SH-SY5Y (cell line): ENCODE measurements around the gene TSHZ3.

Source experiments
- GATA2 ChIP-seq: IDR thresholded peaks from 2 replicates; pipeline ENCODE4 v1.6.1; 2011; ENCODE audit warnings: mild to moderate bottlenecking, low read depth, low read length
- GATA3 ChIP-seq: IDR thresholded peaks from 2 replicates; pipeline ENCODE4 v1.6.1; 2011; ENCODE audit warnings: low read depth, mild to moderate bottlenecking, low read length, moderate library complexity

TSHZ3 gene

DNA sequence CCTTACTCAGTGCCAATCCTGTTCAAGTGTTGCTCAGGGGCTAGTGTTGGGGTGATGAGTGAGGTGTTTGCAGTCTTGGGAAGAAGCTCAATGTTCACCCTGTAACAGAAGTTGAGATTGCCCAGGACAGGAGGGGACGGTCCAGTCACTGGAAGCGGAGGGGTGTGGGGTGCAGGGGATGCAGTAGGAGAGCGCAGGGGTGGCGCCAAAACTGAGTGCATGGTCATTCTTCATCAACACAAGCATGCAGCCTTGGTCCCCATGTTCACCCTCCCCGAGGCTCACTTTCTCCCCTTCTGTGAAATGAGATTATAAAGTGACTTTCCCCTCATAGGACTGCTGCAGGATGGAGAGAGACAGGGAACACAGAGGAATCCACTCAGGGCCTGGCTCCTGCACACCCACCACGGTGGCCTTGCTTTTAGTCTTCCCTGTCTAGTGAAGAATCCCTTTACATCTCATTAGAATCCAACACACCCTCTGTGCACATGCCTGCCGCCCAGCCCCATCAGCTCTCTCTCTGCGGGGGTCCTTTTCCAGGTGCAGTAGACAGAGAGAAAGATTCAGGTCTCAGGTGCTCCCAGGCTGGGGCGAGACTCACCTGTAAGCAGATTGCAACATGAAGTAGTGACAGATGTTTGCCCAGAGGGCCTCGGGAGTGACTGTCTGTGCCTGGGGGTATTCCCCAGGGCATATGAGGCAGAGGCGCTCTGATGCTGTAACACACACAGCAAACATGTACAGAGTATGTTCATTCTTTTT is 93.2 kb downstream of the TSHZ3 start:
- no peak for TF ChIP-seq GATA3
- no peak for TF ChIP-seq GATA2

DNA sequence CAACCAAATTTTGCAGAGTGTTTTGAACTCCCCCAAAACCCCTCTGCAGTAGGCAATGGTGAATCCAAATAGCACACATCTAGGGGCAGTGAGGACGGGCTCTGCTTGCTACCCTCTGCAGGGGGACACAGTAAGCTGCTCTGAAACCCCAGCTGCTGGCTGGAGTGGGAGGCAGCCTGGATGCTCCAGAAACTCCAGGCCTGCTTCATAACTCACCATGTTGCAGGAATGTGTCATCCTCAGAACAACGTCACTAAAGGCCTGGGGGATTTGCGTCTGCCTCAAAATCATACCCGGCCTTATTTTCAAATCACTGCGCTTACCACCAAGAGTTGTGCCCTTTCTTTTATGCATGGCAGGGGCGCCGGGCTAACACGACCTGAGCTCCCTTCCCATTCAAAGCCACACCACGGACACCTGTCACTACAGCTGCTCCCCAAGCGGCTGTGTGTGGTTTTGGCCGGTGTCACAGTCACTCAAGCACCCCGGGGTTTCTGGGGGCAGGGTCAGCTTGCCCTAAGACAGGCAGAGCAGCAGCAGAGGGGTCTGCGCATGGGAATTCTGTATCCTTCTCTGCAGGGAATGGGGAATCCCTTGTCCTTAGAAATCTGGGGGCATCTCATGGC is 93.9 kb downstream of the TSHZ3 start:
- no peak for TF ChIP-seq GATA3

DNA sequence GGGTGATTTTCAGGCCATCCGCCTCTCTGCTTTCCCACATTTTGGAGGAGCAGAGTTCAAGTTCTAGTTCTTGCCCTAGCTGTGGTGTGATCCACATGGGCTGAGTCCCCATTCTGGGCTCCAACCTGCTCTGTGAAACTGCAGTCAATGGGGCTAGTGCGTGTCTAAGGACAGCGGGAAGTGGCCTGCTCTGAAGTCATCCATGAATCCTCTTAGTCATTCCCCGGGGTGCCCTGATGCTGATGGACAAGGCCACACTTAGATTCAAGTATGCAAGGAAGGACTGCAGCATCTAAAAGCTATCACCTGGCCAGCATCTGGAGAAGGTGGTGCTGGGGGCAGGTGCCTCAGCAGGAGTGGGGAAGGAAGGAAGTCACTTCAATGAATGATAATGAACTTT is 94.6 kb downstream of the TSHZ3 start:
- TF ChIP-seq GATA2 (no peak), GATA3 (no peak)

DNA sequence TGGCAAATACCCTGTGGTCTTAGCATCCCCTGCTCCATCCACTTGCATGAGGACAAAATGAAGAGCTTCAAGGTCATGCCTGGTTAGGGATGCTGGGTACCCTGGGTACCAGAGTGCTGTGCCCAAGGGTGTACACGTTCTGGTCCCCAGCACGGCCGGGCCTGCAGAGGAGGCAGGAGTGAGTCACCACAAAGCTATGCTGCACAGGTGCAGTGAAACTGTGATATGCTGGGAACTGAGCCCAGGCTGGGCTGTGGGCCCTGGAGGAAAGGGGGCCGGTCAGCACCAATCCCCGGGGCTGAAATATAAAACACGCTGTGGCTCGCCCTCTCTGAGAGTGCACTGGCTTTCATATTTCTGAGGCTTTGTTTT is 95.1 kb downstream of the TSHZ3 start:
- TF ChIP-seq GATA2 (no peak), GATA3 (no peak)

DNA sequence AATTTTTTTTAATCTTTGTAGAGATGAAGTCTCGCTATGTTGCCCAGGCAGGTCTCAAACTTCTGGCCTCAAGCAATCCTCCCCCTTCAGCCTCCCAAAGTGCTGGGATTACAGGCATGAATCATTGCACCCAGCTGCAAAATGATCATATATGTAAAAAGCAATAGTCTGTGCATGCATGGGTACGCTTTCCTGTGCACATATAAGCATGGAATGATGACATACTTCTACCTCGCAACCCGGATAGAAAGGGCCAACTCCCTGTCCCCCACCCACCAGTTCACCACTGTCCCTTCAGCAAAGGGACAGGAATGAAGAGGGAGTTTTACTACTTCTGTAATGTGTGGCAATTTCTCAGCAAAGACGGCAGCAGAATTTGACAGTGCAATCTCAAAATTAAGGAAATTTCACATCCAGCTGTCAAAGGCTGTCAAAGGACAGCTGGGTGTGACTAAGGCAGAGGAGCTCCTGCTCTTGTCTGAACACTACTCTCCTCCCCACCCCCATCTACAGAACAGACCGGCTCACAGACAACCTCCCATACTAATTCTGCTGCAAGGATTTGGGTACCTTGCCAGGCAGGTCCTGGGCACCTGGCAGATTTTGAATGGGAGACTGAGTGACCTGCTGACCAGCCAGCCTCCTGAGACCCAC is 95.6 kb downstream of the TSHZ3 start:
- no peak for TF ChIP-seq GATA2
- TF ChIP-seq GATA3: no peak

DNA sequence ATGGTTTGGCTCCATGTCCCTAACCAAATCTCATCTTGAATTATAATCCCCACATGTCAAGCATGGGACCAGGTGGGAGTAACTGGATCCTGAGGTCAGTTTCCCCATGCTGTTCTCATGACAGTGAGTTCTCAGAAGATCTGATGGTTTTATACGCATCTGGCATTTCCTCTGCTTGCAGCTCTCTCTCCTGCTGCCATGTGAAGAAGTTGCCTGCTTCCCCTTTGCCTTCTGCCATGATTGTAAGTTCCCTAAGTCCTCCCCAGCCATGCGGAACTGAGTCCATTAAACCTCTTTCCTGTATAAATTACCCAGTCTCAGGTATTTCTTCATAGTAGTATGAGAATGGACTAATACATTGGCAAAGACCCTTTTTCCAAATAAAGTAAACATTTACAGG is 96.8 kb downstream of the TSHZ3 start:
- TF ChIP-seq GATA3: no peak
- no peak for TF ChIP-seq GATA2

DNA sequence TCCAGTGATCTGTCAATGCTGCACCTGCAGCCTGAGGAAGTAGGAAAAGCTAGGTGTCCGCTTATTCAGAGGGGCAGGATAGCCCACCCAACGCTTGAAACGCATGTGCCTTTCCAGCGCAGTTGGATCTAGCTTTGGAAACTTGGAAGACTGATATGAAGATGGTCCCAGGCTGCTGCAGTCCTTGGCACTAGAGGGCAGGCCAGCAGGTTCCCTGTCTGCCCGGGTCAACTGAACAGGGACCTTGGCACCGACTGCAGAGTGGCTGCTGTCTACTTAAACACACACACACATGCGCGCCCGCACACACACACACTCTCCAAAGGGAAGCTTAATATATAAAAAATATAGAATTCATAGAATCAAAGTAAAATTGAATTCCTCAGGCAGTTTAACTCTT is 100.0 kb downstream of the TSHZ3 start:
- TF ChIP-seq GATA2 (no peak), GATA3 (no peak)

DNA sequence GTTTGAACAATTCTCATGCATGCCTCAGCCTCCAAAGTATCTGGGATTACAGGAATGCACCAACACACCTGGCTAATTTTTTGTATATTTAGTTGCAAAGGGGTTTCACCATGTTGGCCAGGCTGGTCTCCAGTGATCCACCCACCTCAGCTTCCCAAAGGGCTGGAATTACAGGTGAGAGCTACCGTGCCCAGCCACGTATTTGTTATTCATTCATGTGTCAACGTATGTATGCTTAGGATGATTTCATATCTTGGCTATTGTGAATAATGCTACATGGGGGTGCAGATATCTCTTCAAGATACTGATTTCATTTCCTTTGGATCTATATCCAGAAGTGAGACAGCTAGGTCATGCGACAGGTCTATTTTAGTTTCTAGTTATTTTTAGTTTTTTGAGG is 113.4 kb downstream of the TSHZ3 start:
- TF ChIP-seq GATA2 (no peak), GATA3 (no peak)

DNA sequence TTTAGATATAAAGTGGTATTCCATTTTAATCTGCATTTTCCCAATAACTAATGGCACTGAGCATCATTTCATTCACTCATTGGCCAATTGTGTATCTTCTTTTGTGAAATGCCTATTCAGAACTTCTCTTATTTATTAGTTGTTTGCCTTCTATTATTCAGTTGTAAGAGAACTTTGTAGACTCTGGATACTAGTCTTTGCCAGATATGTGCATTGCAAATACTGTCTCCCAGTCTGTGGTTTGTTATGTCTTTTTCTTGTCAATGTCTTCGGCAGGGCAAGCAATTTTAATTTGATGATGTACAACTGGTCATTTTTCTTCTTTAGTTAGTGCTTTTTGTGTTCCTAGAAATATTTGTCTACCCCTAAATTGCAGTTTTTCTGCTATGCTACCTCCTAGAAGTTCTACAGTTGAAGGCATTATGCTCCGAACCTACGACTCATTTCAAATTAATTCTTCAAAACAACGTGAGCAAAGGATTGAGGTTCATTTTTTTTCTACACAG is 115.9 kb downstream of the TSHZ3 start:
- TF ChIP-seq GATA2 (no peak), GATA3 (no peak)

DNA sequence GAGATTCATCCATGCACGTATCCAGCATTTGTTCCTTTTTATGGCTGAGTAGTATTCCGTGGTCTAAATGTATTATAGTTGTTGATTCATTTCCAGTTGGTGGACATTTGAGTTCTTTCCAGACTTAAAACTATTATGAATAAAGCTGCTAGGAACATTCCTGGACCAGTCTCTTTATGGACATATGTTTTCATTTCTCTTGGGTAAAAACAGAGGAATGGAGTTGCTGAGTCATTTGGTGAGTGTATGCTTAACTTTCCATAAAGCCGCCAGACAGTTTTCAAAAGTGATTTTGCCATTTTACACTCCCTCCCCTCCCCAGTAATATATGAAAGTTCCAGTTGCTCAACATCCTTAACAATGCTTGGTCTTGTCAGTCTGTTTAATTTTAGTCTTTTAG is 116.4 kb downstream of the TSHZ3 start:
- no peak for TF ChIP-seq GATA2
- TF ChIP-seq GATA3: no peak

DNA sequence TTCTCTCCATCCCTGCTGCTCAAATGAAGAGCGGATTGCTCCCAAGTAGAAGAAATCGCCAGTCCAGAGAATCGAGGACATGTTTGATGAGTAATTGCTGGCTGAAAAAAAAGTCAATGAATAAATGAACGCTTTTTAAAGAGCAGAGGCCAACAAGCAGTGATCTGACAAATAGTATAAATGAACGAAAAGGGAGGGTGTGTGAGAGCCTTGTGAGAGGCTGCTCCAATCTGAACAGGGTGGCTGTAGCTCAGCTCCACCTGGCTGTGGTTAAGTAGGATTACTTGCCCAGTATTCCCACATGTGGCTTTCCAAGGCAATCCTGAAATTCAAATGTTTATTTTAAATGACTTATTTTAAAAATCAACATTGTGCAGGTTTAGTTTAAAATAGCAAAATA is 117.1 kb downstream of the TSHZ3 start:
- TF ChIP-seq GATA2 (no peak), GATA3 (no peak)

DNA sequence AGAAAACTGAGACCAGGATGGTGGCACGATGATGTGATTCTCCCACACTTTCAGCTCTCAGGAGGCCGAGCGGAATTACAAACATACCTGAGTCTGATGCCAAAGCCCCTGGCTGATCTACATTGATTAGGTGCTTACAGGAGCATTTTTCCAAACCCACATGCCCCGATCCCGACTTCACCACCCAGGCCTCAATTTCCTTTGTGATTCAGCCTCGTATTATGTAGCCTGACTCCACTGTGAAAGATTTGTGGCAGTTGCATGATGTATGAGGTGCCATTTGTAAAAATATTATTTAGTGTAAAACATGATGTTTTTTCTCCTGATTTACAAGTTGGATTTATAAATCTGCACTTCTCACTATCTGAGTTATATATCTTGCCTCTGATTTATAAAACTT is 118.0 kb downstream of the TSHZ3 start:
- TF ChIP-seq GATA2 (no peak), GATA3 (no peak)

DNA sequence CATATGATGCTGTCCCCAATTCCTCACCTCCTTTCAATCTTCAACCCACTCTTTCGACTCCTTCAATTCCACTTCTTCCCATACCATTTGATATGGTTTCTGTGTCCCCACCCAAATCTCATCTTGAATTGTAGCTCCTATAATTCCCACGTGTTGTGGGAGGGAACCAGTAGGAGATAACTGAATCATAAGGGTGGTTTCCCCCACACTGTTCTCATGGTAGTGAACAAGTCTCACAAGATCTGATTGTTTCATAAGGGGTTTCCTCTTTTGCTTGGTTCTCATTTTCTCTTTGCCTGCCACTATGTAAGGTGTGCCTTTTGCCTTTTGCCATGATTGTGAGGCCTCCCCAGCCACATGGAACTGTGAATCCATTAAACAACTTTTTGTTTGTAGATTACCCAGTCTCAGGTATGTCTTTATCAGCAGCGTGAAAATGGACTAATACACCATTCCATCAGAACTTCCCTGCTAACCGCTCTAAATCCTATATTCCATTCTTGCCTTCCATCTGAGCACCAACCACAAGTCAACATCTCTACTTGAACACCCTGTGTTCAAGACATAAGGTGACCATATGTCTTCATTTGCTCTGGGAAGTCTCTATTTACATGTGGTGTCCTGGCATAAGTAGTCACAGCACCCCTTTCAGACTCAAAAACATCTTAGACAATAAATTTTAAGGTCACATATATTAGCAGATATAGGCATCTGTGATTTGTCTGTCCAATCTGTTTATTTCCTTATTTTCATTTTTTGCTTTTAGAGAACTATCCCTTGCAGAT is 122.9 kb downstream of the TSHZ3 start:
- TF ChIP-seq GATA3 (no peak), GATA2 (no peak)
